NCI-H1694 (cell line): ENCODE data around the gene RASGRP2.
A peak's percentile ranks its signal among the peaks of the same experiment; 100 is the strongest.

Experiments used
- DNase-seq: peaks from one replicate; lab custom pipeline; 2025; lab: John Stamatoyannopoulos, UW

The RASGRP2 gene

DNA sequence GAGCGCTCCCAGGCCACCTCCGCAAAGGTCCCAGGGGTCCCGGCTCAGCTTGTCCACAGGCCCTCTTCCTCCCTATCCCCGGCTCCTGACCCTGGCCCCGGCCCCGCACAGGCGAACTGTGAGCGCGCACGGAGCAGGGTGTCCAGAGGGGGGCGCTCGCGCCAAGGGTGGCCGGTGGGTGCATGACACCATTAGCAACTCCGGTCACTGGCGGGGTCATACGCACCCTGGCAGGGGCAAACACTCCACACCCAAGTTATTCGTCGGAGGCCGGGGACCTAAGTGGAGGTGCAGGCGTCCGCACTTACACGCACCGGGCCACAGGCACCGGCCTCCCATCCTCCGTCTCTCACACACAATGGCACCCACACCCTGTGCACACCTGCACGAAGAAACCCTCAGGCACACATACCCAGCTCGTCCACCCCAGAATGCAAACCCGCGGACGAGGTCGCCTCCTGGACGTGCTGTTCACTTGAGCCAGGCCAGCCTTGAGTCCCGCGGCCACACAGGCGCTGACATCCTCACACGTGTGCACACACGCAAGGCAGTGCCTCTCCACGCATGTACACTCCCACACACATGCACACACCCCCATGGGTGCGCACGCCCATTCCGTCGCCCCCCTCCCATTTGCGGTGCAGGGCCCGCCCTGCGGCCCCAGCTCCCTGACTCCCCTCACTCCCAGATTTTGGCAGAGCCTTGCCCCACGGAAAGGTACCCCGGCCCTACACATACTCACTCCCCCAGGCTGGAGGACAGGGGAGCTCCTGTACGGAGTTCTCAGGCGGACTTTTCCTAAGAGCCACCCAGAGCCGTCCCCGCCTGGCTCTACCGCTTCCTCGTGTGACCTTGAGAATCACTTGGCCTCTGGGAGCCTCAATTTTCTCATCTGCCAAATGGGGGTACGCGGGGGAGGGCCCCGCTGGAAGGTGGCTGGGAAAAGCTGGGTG, at the start of gene RASGRP2:
RASGRP2 (minus strand) TSS at position 552 of the 953 bp plus-strand sequence. CDS start 1,276 bp downstream, outside the sequence.
- DNase-seq, result no peak

DNA sequence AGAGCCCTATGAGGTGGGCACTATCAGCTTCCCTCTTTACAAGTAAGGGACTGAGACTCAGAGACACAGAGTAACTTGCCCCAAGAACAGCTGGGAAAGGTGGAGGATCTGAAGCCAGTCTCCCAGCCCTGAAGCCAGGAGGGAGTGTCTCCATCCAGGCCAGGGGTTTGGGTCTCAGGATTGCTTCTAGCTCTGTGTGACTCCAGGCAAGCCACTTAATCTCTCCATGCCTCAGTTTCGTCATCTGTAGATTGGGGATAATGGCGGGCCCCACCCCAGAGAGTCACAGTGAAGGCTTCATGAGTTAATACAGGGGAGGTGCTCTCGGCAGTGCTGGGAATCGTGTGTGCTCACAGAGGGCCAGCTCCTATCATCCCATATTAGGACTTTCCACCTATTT, 48.5 kb upstream of the RASGRP2 start:
- DNase-seq, result no peak

DNA sequence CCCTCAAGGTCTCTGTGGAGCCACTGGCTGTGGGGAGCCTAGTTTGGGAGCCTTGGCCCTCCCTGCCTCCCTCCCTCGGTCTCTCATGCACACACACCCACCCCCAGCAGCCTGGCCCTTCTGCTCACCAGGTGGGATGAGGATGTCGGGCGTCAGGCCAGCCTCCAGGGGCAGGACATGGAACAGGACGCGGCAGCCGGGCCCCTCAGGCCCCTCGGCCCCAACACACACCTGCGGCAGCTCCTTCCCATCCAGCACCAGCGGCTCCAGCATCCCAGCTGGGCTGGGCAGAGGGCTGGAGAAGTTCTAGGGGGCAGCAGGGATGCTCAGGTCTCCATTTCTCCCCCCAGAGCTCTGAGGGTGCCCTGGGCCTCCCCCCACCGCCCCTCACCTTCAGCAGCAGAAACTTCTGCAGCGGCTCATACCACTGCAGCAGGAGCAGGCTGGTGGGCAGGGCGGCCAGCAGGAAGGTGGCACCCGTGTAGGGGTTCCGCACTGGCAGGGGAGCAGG, 47.9 kb upstream of the RASGRP2 start:
- DNase-seq, result no peak

DNA sequence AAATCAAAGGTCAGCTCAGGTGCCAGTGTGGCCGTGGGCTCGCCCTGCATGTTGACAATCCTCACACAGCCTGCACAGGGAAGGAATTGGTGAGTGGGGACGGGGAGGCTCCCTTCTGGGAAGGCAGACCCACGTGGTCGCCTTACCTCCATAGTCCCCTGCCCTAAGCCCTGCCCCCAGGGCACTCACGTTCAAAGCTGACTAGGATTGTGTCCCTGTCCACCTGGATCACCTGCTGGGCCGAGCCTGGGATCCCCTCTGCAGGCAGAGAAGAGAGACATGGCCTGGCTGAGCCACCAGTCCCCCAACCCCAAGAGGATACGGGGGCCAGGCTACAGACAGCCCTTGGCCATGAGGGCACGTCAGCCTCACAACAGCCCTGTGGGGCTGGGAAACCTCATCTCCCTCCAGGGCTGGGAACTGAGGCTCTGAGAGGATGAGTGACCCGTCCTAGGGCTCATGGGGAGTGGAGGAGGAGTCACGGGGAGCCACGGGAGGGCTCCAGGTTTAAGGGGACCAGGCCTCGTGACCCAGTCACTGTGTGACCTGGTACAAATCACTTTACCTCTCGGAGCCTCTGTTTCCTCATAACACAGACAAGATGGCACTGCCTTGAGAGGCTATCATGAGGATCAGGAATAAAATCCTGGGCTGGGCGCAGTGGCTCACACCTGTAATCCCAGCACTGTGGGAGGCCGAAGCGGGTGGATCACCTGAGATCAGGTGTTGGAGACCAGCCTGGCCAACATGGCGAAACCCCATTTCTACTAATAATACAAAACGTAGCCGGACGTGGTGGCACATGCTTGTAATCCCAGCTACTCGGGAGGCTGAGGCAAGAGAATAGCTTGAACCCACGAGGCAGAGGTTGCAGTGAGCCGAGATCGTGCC, 46.5 kb upstream of the RASGRP2 start:
- no peak for DNase-seq

DNA sequence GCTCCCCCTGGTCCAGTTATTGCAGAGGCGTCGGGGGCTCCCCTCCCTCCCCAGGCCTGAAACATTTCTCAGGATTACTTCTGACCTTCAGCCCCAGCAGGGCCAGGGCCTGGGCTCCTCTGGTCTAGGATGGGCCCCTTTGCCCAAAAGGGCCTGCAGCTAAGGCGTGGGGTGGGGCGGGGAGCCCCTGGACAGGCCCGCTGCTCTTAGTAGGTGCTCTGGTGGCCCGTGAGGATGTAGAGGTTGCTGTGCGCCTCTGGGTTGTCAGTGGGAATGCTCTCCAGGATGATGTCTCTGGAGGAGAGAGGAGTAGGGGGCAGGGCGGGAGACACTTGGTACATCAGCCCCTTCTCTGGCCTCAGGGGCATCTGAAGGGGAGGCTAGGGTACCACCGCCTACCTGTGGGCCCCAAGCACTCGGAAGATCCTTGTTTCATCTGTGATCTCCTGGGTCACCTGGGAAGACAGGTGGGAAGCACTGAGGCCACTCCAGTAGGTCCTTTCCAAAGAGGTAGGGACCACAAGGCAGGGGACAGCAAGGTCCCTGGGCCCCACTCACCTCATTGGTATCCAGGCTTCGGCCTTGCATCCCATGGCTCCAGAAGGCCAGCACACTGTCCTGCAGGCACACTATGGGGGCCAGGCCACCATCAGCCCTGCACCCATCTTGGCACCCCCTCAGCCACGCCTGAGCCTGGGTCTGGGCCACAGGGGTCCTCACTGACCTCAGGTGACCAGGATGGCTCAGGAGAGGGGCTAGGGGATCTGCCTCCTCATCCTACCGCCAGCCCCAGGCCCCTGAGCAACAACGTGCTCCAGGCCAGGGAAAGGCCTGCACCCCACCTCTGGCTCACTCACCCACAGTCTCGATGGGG, 45.6 kb upstream of the RASGRP2 start:
- DNase-seq, result no peak

DNA sequence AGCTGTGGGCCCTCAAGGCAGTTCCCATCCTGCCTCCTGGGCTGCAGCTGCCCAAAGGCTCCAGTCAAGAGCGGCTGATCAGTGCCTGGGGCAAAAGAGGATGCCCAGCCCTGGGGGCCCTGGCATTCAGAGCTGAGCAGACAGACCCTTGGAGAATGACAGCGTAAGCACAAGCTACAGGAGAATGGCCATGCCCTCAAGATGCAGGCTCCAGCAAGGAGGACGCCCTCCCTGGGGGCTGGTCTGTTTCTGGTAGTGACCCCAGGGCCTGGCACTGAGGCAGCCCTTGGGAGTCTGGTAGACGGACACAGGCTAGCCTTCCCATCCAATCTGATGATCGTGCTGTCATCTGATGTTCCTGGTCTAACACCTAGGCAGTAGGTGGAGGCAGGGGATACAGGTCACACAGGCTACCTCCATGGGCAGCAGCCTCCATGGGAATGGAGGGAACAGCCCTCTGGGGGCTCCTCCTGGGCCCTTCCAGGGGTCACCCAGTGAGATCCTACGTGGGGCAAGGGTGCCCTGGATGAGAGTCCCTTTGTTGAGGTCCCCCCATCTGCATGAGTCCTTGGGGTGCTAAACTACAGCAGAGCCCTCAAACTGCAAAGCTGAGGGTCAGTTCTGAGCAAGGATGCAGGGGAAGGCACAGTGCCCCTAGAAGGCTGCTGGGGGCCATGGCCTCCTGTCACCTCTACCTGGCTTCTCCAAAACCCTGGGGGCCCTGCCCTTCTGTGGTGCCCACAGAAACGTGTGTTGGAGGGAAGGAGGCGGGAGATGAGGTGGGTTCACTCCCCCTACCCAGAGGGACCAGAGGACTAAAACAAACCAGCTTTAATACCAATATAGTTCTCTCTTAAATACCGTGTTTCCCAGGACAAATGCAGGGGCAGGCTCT, 44.6 kb upstream of the RASGRP2 start:
- no peak for DNase-seq

DNA sequence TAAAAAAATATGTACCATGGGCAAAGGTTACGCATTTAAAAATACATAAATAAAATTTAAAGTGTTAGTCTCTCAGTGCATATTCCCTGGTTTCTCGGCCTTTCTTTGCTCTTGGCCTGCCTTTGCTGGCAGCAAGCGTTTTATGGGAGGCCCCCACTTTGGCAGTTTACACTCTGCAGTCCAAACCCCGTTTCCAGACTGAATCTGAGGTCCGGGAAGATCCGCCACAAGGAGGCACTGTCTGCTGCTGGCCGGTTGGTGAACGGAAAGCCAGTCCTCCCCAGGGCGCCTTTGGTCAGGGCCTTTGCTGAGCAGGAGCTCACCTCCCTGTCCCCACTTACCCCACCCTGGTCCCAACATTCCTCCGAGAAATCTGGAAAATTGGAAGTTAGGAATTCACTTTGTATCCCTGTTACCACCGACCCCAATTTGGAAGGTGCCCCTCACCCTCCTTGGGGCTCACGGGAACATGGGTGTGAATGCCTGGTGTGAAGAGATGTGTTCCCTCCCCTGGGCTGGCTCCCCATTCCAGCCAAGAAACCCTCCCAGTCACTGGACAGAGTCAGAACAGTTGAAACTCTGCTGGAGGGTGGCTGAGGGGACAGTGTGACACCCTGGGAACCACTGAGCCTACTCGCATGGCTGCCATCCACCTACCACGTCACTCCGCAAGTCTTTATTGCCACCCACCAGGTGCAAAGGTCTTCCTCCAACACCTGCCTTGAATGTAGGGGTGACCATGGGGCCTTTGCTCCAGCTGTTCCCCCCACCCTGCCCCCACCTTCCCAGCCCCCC, 43.8 kb upstream of the RASGRP2 start:
- no peak for DNase-seq

DNA sequence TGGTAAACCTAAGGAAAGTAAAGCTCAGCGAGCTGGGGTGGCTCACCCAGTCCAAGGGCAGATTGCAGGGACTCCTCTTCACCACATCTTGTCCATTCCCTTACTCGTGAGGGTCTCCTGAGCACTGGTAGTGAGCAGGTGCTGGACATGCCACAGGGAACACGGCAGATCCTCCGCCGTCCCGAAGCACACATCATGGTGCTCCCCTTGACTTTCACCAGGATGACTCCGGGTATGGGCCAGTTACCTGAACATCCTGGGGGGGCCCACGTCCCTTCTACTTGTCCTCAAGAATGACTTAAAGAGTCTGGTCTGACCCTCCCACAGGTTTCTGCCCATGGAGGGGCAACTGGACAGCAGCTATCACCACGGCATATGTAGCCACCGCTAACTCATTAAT, 42.4 kb upstream of the RASGRP2 start:
- no peak for DNase-seq

DNA sequence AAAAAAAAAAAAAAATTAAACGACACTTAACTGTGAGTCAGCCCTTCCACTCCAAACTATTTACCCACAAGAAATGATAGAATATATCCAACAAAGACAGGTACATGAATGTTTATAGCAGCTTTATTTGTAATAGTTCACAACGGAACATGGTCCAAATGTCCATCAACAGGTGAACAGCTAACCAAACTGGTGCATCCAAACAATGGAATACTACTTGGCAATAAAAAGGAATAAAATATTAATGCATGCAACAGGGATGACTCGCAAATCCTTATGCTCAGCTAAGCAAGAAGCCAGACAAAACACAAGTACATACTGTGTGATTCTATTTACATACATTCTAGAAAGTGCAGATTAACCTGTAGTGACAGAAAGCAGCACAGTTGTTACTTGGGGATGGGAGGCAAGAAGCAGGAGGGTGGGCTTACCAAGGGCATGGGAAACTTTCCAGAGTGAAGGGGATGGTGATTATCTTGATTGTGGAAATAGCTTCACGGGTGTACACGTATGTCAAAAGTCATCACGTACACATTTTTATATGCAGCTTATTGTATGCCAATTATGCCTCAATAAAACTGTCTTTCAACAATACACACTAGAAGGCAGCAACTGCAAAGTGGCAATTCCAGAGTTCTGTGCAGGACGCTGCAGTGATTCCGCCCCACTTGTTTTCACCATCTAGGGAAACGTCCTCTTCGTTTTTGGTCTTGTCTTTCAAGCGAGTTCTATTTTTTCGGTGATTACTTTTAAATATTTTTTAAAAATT, 41.1 kb upstream of the RASGRP2 start:
- DNase-seq, result no peak

DNA sequence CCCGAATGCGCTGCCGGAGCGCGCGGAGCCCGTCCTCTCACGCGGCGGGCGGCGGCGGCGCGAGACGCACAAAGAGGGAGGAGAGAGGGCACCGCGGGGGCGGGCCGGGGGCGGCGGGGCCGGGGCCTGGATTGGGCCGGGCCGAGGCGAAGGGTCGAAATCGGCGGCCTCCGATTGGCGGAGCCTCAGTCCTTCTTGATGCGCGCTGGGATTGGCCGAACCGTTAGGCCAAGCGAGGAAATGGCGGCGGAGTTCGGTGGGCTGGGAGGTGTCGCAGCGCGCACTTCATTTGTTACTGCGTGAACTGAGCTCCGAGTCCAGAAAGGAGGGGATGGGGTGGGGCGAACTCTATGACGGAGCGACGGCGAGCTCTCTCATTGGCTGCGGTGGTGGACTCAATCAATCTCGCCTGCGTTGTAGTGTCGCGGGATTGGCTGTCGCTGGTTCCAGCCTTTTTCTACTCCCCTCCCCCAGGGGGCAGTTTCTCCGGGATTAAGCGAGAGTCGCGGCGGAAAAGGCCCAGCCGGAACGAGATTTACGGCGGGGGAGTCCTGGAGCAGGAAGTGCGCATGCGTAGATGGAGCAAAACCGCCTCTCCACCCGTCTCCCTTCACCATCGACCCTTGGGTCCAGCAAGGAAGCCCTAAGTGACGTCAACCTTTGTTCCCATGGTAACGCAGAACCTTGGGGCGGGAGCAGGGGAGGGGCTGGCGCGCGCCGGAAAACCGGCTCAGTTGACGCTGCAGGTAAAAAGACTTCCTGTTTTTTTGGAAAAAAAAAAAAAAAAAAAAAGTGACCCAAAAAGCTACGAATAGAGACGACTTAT, 34.7 kb upstream of the RASGRP2 start, which contains the start of gene SF1:
SF1 (minus strand) TSS at position 70 of the 826 bp plus-strand sequence. CDS start 150 bp downstream, outside the sequence.
- peak; percentile 100 for DNase-seq

DNA sequence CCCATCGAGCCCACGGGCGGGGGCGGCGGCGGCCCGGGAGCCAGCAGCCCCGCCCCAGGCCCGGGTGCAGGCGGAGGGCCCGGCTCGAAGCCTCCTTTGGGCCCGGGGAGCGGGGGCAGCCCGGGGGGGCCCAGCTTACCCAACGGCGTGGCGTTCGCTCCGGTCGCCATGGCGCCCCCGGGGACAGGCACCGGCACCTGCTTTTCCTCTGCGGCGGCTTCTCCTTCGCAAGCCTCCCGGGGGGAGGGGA, 34.2 kb upstream of the RASGRP2 start:
- no peak for DNase-seq

DNA sequence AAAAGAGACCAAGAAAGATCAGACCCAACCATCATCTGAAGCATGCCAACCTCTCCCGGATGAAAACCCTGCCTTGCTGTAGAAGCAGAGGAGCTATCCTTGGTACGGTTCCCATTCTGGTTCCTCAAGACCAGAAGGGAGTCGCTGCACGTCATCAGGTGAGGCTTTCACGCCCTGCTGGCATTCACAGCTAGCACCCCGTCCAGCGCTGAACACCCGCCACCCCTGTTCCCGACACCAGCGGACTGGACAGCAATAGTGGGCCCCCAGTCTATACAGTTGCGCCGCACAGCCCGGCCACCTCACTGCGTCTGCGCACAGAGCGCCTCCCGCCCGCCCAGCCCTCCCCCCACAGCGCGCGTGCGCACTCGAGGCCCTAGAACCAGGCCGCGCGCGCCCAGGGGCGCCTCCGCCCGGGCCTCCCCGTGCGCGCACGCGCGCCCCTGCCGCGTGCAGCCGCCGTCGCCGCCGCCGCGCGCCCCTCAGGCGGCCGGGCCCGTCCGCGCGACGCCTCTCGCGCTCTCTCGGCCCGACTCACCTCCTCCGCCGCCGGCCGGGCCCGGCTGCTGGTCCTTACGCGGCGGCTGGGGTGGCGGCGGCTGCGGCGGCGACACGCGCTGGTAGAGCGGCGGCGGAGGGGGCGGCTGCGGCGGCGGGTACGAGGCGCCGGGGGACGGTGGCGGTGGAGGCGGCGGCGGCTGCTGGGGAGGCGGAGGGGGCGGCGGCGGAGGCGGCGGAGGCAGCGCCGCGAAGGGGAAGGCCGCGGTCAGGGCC, 33.7 kb upstream of the RASGRP2 start:
- DNase-seq, result no peak

DNA sequence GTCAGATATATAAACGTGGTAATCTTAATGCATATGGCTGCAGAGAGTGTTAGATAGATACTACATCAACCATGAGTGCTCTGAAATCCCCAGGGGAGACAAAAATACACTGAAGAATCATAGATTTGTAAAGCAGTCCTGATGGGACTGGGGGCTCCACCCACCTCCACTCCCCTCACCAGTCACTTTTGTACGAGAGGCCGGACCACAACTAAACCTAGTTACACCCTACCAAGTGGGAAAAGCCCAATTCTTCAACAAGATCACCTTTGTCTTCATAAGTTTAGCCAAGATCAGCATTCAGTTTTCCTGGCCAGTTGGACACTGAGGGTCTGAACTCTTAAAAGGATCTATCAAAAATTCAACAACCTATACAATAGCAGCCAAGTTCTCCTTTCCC, 32.9 kb upstream of the RASGRP2 start:
- DNase-seq, result no peak

DNA sequence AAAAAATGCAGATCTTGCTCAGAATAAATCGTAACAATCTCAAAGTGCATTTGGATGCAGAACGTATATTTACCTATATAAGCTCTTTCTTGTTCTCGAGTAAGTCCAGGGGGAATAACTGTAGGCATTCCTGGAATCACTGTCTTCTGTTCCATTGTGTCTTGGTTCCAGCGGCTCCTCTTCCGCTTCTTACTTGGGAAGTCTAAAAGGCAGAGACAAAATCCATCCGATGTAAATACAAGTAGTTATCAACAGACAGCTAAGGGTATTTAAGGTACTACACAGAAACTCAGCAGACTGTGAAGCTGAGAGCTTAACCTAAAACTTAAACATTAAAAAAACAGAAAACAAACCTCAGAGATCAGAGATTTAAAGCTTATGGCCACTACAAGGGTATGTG, 32.5 kb upstream of the RASGRP2 start:
- DNase-seq, result no peak

DNA sequence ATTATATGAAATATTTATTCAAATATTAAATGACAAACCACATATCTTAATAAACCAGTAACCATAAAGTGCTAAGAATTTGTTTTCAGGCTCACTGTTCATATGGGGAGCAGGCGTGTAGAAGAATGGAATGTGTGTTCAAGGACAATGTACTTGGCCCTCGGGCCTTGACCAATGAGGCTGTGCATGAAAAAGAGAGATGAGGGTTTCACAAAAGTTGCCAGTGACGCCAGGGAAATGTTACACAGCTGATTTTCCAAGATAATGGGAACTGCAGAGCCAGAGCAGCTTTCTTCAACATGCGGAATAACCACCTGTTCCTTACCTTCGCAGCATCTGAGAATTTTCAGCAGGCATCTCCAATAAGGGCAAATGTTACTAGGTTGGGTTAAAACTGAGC, 30.2 kb upstream of the RASGRP2 start:
- no peak for DNase-seq

DNA sequence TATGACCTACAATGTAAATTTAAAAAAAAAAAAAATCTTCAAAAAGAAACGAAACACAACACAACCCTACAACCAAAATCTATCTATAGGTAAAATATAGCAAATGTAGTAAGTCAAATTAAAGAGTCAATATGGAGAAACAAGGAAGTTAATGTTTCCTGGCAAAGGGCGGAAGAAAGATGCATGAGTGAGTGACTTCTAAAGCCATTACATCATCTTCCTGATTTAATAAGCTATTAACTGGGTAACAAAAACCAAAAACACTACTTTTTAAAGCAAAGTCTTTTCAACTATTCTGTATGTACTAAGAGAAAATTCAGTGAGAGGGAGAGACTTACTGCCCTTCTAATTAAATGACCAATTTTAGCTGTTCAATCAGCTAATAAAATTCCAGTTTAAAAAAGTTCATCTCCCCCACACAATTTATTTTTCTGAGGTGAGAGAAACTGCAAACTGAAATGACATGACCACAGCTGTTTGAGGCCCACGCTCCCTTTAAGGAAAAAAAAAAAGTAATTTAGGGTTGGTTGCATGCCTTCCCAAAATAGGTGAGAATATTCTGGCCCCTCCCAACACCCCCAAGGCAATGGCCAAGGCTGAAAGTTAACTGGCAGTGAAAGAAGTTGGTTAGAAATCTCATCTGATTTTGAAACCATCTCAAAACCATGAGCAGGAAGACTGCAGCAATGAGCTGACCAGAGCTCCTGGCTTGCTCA, 28.5 kb upstream of the RASGRP2 start:
- no peak for DNase-seq

DNA sequence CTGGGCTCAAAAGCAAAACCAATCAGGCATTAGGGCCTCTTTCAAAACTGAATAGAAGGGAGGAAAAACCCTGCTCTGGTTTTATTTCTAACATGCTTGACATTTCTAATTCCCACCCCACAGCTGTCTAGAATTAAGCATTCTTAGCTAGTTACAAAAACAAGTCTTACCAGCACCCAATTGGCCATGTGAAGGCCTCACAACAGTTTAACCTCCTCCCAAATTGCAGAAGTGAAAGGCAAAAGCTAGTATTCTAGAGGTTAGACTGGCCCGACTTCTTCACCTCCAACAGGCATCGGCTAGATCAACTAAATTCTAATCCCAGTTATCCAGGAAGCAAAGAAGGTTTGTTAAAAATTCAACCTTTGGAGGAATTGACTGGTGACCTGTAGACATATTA, 27.9 kb upstream of the RASGRP2 start:
- DNase-seq, result no peak
